HepG2 (cell line): Measurements from ENCODE around the gene STK39. TPM values are rescaled to one million over a fixed set of nuclear protein-coding genes. Genes with fewer than 3 reads are reported as not detected.
A peak's percentile ranks its signal among the peaks of the same experiment; 100 is the strongest.

Experiments used
- ATAC-seq: fragments of 200-7000 bp; cut with Tn5 transposase; 3 replicates; pipeline ENCODE4 v1.9.1; 2020; ENCODE audit warnings: mild to moderate bottlenecking, moderate library complexity
- BruUV-seq: library from RNA; stranded (reverse); fragments of 400-500 nt; replicated peaks from 2 replicates; lab custom pipeline; 2021; lab: Mats Ljungman, UMichigan
- CTCF ChIA-PET: fragments of 300-600 bp; formaldehyde crosslinking; extraction: SDS; loops from one replicate; lab custom pipeline; 2021; ENCODE audit warnings: low total read pairs, inconsistent platforms, low intra/inter-chr PET ratio; lab: Yijun Ruan, JAX
- POLR2A ChIA-PET: fragments of 350-600 bp; sonication (Branson Sonifier 250); formaldehyde crosslinking; loops from one replicate; lab custom pipeline; 2020; ENCODE audit warnings: antibody characterized with exemption, inconsistent platforms; lab: Yijun Ruan, JAX
- DNase-seq: peaks from one replicate; pipeline ENCODE4 v3.0.0-alpha.2; 2015; ENCODE audit warnings: low spot score
- FAIRE-seq: peaks from 3 replicates; lab custom pipeline; 2011; peaks lifted over from hg19 to GRCh38; lab: Jason Lieb, UNC
- H2AFZ ChIP-seq: one replicate; pipeline ENCODE4 v1.6.1; 2011; ENCODE audit warnings: low read length, inconsistent platforms
- H3K27ac ChIP-seq: fragments of 300-600 bp; 3 replicates; pipeline ENCODE4 v1.8.0; 2011; ENCODE audit warnings: mixed run types, mild to moderate bottlenecking, mixed read lengths, low read length, inconsistent platforms; ENCODE audit not compliant: insufficient read depth; ENCODE audit errors: extremely low read length
- H3K27me3 ChIP-seq, 2 experiments: fragments of 200-600 bp in 1 of 2; 2 replicates in 1 of 2; 3 replicates in 1 of 2; pipeline versions ENCODE4 v1.6.0 to v1.8.0; 2011; ENCODE audit warnings: low read length in 2 of 2, mild to moderate bottlenecking in 2 of 2, moderate library complexity in 2 of 2, inconsistent platforms in 1 of 2; ENCODE audit not compliant: insufficient read depth in 2 of 2, control insufficient read depth in 1 of 2
- H3K36me3 ChIP-seq, 2 experiments: fragments of 200-600 bp in 1 of 2; replicated peaks in 1 of 2; 2 replicates in 1 of 2; 3 replicates in 1 of 2; pipeline versions ENCODE4 v1.5.1 to v1.8.0; 2011; ENCODE audit warnings: low read length in 2 of 2, inconsistent platforms in 1 of 2; ENCODE audit not compliant: insufficient read depth in 2 of 2, control insufficient read depth in 1 of 2
- H3K4me1 ChIP-seq: 2 replicates; pipeline ENCODE4 v1.5.1; 2012; ENCODE audit warnings: low read length, inconsistent platforms; ENCODE audit not compliant: insufficient read depth
- H3K4me2 ChIP-seq: 2 replicates; pipeline ENCODE4 v1.6.0; 2011; ENCODE audit warnings: low read depth, low read length, inconsistent platforms
- H3K4me3 ChIP-seq, 3 experiments: fragments of 200-600 bp in 1 of 3; sonication (generic), shearing (Covaris generic) in 1 of 3; replicated peaks in 1 of 3; 2 replicates each; pipeline ENCODE4 v1.5.1; 2011 to 2016; ENCODE audit warnings: low read length in 3 of 3, inconsistent platforms in 2 of 3, low read depth in 2 of 3, mild to moderate bottlenecking in 2 of 3, control low read depth in 1 of 3, mixed read lengths in 1 of 3; ENCODE audit not compliant: insufficient read depth in 1 of 3
- H3K79me2 ChIP-seq: one replicate; pipeline ENCODE4 v1.6.1; 2011; ENCODE audit warnings: low read length, inconsistent platforms; ENCODE audit not compliant: insufficient read depth
- H3K9ac ChIP-seq: 2 replicates; pipeline ENCODE4 v1.6.0; 2011; ENCODE audit warnings: mild to moderate bottlenecking, low read depth, low read length, inconsistent platforms; ENCODE audit not compliant: insufficient read depth
- H3K9me3 ChIP-seq: 2 replicates; pipeline ENCODE4 v1.5.1; 2012; ENCODE audit warnings: mild to moderate bottlenecking, low read length
- H4K20me1 ChIP-seq: 2 replicates; pipeline ENCODE4 v1.6.0; 2011; ENCODE audit warnings: inconsistent platforms, mild to moderate bottlenecking, low read length, moderate library complexity; ENCODE audit not compliant: insufficient read depth
- CBX1 ChIP-seq: IDR thresholded peaks from one replicate; pipeline ENCODE4 v1.6.1; 2016; ENCODE audit warnings: antibody characterized with exemption, low read depth
- RORA ChIP-seq: sonication (generic); formaldehyde crosslinking; IDR thresholded peaks from 2 replicates; pipeline ENCODE4 v1.5.0; 2020; ENCODE audit warnings: mild to moderate bottlenecking, missing genetic modification reagents, moderate library complexity
- SRF ChIP-seq: IDR thresholded peaks from 2 replicates; pipeline ENCODE4 v1.6.1; 2011; ENCODE audit warnings: mild to moderate bottlenecking, low read depth, low read length, moderate library complexity
- STAG1 ChIP-seq: sonication (generic); formaldehyde crosslinking; IDR thresholded peaks from 2 replicates; pipeline ENCODE4 v1.4.0; 2020; ENCODE audit warnings: missing genetic modification reagents
- ZNF10 ChIP-seq: sonication (generic); formaldehyde crosslinking; IDR thresholded peaks from 2 replicates; pipeline ENCODE4 v1.4.0; 2020; ENCODE audit warnings: mild to moderate bottlenecking, low read depth, missing genetic modification reagents, borderline replicate concordance
- WGBS: methylation state at CpG from one replicate; pipeline ENCODE4 v1.1.6; 2017; ENCODE audit warnings: low lambda C conversion rate; 5-methylcytosine and 5-hydroxymethylcytosine counted together
- in situ Hi-C: cut with HindIII; loops from 2 replicates; pipeline ENCODE4 v1.10.0; 2017; ENCODE audit warnings: low pct_unique_long_range_greater_than_20kb; ENCODE audit not compliant: extremely low pct_ligation_motif_present
- intact Hi-C: fragments of 100-400 bp; cut with micrococcal nuclease; formaldehyde crosslinking; loops from one replicate; pipeline ENCODE4 v1.10.0; 2022; ENCODE audit not compliant: unreplicated experiment
- polyA plus RNA-seq, 8 experiments: library from polyadenylated mRNA; depleted of rRNA in 3 of 8; stranded (reverse) in 7 of 8; unstranded in 1 of 8; fragments of >200 nt; fragmentation: Illumina TruSeq in 4 of 8; extraction: Trizol in 4 of 8; gene quantifications; 2 replicates each; pipeline versions ENCODE4 v1.2.1 to v1.2.3, GENCODE V29; 2011 to 2016; ENCODE audit warnings: low read depth in 4 of 8, missing spikeins in 1 of 8, mixed read lengths in 1 of 8; ENCODE audit not compliant: insufficient read depth in 1 of 8
- total RNA-seq, 5 experiments: library from RNA; depleted of rRNA; stranded (reverse); fragments of >200 nt; fragmentation: Illumina TruSeq; extraction: Trizol; gene quantifications; 2 replicates each; pipeline ENCODE4 v1.2.3, GENCODE V29; 2016; ENCODE audit warnings: low read depth in 1 of 5
- TF ChIP-seq, protein P1 (sequence below): sonication (generic); formaldehyde crosslinking; conservative IDR thresholded peaks from 2 replicates; pipeline ENCODE4 v1.8.0; 2022; ENCODE audit warnings: low read depth, missing genetic modification reagents
- TF ChIP-seq, protein P2 (sequence below): sonication (generic); formaldehyde crosslinking; IDR thresholded peaks from 2 replicates; pipeline ENCODE4 v1.5.0; 2020; ENCODE audit warnings: mild to moderate bottlenecking, missing genetic modification reagents, moderate library complexity
- TF ChIP-seq, protein P3 (sequence below): sonication (generic); formaldehyde crosslinking; IDR thresholded peaks from 2 replicates; pipeline ENCODE4 v1.5.1; 2020; ENCODE audit warnings: missing genetic modification reagents, mild to moderate bottlenecking, borderline replicate concordance
- TF ChIP-seq, protein P4 (sequence below): IDR thresholded peaks from 2 replicates; pipeline ENCODE4 v1.6.1; 2016; ENCODE audit warnings: low read depth, control low read depth

Gene STK39
- total and polyA plus RNA-seq, 2 of the 13 experiments (the other 11 are each of a cell fraction or from before 2014, with no cell fraction given): 27.3 to 38.4 TPM

DNA sequence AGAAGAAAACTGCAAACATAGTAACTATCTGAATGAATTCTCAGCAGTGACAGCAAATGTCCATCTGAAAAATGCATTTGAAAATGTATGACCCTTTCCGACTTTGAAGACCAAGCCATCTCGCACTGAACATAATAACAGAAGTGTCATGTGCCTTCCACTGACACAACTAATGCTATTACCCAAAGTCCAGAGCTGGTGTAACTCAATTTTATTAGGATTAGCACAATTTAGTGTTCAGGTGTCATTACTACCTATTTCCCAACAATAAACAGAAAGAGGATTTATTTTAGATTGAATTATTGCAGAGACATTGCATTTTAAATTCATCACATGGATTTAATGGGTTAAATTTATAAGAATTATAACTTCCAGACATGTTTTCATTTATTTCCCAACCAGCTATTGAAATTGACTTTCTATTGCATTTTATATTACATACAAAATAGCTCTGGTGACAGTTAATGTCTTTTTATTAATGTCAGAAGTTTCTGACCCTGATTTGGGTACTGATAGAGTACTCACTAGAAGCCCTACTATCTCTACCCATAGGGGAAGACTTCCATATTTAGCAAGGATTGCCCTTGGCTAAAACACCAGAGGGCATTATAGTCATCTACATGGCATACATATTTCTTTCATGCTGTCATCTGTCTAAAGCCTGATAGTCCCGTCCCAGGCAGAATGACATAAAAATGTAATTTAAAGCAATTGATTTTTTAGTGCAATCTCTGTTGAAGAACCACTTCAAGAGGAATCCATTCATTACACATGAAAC, 7.0 kb upstream of the STK39 start:
- Histone ChIP-seq H3K4me3 (no peak overlapping the region), H3K36me3 (no peaks in the 10 kb centered on the region), H4K20me1 (no peaks in the 10 kb centered on the region), H3K79me2 (no peaks in the 10 kb centered on the region), H3K9ac (no peak overlapping the region), H3K9me3 (no peaks in the 10 kb centered on the region), H3K27me3 (no peaks in the 10 kb centered on the region), H2AFZ (no peak overlapping the region), H3K27ac (no peak overlapping the region), H3K4me2 (no peak overlapping the region), H3K4me1 (peaks cover 28% of the 10 kb centered on the region)
- ATAC-seq (peak; percentile 61), FAIRE-seq (no peak), DNase-seq (peak; percentile 50)
- CTCF ChIA-PET: no interaction called here
- POLR2A ChIA-PET: no interaction called here
- in situ Hi-C loops (no loop called here), intact Hi-C loops (no loop called here)
- WGBS: 57% methylated on average over 3 of the region's 3 CpGs
- no TSS peak for BruUV-seq
- TF ChIP-seq, protein P1, sequence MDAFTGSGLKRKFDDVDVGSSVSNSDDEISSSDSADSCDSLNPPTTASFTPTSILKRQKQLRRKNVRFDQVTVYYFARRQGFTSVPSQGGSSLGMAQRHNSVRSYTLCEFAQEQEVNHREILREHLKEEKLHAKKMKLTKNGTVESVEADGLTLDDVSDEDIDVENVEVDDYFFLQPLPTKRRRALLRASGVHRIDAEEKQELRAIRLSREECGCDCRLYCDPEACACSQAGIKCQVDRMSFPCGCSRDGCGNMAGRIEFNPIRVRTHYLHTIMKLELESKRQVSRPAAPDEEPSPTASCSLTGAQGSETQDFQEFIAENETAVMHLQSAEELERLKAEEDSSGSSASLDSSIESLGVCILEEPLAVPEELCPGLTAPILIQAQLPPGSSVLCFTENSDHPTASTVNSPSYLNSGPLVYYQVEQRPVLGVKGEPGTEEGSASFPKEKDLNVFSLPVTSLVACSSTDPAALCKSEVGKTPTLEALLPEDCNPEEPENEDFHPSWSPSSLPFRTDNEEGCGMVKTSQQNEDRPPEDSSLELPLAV: no peak
- TF ChIP-seq, protein P2, sequence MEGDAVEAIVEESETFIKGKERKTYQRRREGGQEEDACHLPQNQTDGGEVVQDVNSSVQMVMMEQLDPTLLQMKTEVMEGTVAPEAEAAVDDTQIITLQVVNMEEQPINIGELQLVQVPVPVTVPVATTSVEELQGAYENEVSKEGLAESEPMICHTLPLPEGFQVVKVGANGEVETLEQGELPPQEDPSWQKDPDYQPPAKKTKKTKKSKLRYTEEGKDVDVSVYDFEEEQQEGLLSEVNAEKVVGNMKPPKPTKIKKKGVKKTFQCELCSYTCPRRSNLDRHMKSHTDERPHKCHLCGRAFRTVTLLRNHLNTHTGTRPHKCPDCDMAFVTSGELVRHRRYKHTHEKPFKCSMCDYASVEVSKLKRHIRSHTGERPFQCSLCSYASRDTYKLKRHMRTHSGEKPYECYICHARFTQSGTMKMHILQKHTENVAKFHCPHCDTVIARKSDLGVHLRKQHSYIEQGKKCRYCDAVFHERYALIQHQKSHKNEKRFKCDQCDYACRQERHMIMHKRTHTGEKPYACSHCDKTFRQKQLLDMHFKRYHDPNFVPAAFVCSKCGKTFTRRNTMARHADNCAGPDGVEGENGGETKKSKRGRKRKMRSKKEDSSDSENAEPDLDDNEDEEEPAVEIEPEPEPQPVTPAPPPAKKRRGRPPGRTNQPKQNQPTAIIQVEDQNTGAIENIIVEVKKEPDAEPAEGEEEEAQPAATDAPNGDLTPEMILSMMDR (CRISPR knock-in tag): peak; percentile 16; the same call in 1 of the 2 replicates
- TF ChIP-seq RORA (CRISPR knock-in tag) (no peak), STAG1 (peak; percentile 37), CBX1 (no peak), ZNF10 (CRISPR knock-in tag) (no peak), SRF (peak; percentile 62; the same call in 1 of the 2 replicates)
- TF ChIP-seq, protein P3, sequence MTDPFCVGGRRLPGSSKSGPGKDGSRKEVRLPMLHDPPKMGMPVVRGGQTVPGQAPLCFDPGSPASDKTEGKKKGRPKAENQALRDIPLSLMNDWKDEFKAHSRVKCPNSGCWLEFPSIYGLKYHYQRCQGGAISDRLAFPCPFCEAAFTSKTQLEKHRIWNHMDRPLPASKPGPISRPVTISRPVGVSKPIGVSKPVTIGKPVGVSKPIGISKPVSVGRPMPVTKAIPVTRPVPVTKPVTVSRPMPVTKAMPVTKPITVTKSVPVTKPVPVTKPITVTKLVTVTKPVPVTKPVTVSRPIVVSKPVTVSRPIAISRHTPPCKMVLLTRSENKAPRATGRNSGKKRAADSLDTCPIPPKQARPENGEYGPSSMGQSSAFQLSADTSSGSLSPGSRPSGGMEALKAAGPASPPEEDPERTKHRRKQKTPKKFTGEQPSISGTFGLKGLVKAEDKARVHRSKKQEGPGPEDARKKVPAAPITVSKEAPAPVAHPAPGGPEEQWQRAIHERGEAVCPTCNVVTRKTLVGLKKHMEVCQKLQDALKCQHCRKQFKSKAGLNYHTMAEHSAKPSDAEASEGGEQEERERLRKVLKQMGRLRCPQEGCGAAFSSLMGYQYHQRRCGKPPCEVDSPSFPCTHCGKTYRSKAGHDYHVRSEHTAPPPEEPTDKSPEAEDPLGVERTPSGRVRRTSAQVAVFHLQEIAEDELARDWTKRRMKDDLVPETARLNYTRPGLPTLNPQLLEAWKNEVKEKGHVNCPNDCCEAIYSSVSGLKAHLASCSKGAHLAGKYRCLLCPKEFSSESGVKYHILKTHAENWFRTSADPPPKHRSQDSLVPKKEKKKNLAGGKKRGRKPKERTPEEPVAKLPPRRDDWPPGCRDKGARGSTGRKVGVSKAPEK (CRISPR knock-in tag): no peak
- TF ChIP-seq, protein P4, sequence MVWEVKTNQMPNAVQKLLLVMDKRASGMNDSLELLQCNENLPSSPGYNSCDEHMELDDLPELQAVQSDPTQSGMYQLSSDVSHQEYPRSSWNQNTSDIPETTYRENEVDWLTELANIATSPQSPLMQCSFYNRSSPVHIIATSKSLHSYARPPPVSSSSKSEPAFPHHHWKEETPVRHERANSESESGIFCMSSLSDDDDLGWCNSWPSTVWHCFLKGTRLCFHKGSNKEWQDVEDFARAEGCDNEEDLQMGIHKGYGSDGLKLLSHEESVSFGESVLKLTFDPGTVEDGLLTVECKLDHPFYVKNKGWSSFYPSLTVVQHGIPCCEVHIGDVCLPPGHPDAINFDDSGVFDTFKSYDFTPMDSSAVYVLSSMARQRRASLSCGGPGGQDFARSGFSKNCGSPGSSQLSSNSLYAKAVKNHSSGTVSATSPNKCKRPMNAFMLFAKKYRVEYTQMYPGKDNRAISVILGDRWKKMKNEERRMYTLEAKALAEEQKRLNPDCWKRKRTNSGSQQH (CRISPR knock-in tag): no peak
